IPS DF 4.7 (cell line): ENCODE measurements around the gene ERFE.

Source experiments
- DNase-seq: peaks from one replicate; pipeline ENCODE4 v3.0.0-alpha.2; 2013; ENCODE audit warnings: low spot score; ENCODE audit errors: extremely low read depth

ERFE gene

DNA sequence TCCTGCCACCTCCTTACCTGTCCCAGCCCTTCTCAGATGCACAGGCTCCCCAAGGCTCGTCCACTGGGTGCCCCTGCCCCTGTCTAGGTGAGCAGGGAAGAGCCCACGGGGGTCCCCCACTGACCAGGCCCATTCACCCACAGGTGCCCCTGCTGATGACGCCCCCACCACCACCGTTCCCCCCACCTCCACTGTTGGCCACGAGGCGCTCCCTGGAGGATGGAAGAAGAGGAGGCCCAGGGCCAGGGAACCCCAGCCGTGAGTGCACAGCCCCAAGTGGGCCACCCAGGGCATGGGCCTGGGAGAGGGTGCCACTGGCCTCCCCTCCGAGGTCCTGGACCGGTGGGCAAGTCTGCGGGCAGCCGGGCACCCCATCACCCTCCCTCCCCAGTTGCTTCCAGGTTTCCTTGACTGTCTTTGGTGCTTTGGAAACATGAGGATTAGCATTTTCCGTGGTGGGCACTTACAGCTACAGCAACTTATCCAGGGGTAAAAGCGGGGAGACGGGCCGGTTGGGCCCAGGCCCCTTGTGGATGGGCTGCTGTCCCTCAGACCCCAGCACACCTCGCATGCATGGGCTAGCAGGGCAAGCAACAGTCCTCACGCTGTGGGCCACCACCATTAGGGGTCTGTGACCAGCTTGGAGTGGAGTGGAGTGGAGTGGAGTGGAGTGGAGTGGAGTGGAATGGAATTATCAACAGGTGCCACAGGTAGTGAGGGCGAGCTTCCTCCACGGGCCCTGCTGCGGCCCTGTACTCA, 33.5 kb upstream of the ERFE start:
- no peak for DNase-seq

DNA sequence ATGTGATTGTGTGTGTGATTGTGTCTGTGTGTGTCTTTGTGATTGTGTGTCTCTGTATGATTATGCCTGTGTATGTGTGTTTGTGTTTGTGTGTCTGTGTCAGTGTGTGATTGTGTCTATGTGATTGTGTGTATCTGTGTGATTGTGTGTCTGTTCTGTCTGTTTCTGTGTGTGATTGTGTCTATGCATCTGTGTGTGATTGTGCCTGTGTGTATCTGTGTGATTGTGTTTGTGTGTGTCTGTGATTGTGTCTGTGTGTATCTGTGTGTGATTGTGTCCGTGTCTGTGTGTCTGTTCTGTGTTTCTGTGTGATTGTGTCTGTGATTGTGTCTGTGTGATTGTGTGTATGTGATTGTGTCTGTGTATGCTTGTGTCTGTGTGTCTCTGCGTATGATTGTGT, 32.4 kb upstream of the ERFE start:
- no peak for DNase-seq

GRCh38 chr2:238126775-238127164, 32.0 kb upstream of the ERFE start:
- no peak for DNase-seq

GRCh38 chr2:238127165-238128060, 31.4 kb upstream of the ERFE start:
- DNase-seq, result no peak

GRCh38 chr2:238128061-238128440, 30.7 kb upstream of the ERFE start:
- no peak for DNase-seq

- DNase-seq, result no peak
Measured at GRCh38 chr2:238128534-238129001, 30.2 kb upstream of the ERFE start.

- DNase-seq, result no peak
Measured at GRCh38 chr2:238129166-238130010, 29.4 kb upstream of the ERFE start.

GRCh38 chr2:238130111-238130695, 28.6 kb upstream of the ERFE start:
- DNase-seq, result no peak

- no peak for DNase-seq
Measured at GRCh38 chr2:238130696-238131628, 27.8 kb upstream of the ERFE start.

DNA sequence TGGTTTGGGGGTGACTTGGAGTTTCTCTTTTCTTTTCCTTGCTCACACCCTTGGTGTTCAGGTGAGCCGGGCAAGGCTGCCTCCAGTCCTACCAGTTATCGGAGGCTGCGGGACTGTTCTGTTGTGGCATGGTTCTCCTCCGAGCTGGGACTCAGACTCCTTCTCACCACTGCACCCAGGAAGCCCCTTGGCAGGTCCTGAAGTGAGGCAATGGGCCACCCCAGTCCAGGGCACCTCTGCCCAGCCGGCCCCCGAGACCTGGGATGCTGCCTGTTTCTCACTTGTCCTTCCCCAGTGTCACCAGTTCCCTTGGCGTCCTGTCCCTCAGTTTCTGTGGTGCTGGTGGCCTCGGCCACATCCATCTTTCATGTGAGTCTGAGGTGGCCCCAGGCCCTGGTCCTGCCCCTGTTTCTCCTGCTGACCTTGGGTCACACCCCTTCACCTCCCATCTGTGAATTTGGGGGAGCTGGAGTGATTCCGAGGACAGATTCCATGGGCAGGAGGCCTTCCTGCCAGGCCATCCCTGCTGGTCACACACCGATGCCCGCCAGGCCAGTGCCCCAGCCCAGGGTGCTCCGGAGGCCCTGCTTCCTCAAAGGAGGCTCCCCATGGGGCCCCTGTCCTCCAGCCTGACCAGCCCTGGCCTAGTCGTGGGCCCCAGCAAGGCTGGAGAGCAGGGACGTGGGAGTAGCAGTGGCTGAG, 26.9 kb upstream of the ERFE start:
- DNase-seq, result no peak

GRCh38 chr2:238132463-238133450, 26.0 kb upstream of the ERFE start:
- no peak for DNase-seq

DNA sequence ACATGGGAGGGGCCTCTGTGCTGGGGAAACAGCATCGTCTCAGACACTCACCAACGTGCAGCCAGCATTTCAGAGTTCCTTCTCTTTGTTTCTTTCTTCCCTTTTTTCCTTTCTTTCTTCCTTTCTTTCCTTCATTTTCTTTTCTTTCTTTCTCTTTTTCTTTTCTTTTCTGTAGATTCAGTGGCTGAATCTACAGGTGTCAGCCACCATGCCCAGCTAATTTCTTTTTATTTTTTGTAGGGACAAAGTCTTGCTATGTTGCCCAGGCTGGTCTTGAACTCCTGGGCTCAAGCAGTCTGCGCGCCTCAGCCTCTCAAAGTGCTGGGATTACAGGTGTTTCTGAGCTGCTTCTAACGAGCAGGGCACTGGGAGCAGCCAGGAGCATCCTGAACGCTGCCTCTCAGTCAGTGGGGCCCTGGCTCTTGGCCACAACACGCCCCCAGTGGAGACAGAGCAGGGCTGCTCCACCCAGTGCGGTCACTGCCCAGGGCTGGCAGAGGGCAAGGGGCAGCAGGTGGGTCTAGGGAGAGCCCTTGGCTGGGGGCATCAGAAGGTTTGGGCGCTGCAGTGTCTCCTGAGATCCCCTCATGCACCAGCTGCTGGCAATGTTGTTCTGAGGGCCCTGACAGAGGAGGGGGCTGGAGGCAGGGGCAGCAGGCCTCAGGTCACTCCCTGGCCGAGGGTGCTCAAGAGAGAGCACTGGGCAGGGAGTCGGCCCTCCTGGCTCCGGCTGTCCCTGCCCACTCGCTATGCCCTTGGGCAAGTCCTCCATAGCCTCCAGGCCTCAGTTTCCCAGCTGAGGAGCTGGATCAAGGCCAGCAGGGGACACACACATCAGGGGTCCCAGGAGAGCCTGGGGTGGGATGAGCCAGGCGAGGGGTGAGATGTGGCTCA, 25.0 kb upstream of the ERFE start:
- no peak for DNase-seq

DNA sequence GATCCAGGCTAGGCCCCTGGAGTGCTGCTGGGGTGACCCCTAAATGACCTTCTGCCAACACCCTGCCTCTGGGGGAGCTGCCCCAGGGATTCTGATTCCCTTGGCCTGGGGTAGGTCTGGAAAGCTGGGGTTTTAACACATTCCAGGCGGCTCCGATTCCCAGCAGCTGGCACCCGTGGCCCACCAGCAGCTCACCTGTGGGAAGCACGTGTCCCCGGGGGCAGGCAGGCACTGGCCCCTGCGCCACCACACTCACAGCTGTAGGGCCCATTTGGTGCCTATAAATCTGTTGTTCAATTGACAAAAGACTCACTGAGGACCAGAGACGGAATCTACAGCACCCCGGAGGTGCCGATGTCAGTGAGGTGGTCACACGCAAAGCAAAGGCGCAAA, 24.4 kb upstream of the ERFE start:
- no peak for DNase-seq

- no peak for DNase-seq
Measured at GRCh38 chr2:238135601-238136150, 23.1 kb upstream of the ERFE start.

- DNase-seq, result no peak
Measured at GRCh38 chr2:238136820-238137537, 21.8 kb upstream of the ERFE start.

DNA sequence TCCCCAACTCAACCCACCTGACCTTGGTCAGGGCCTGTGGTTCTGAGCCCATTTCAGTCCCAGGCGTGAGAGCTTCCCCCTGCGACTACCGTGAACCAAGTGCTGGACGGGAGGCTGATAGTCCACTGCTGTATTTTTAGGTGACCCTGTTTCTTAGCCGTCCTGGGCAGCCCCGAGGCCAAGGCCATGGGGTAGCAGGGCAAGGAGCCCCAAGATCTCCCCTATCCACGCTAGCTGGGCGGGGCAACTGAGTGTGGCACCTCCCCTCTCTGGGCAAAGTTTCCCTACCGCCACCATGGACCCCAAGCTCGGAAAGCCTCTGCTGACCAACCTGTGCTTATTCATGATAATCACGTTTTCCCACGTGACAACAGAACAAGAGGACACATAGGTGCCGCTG, 20.9 kb upstream of the ERFE start:
- DNase-seq, result no peak
